NCI-H1092 (cell line): ENCODE data around the gene SORCS1.

Source experiments
- DNase-seq: peaks from one replicate; lab custom pipeline; 2025; lab: John Stamatoyannopoulos, UW

SORCS1 gene

DNA sequence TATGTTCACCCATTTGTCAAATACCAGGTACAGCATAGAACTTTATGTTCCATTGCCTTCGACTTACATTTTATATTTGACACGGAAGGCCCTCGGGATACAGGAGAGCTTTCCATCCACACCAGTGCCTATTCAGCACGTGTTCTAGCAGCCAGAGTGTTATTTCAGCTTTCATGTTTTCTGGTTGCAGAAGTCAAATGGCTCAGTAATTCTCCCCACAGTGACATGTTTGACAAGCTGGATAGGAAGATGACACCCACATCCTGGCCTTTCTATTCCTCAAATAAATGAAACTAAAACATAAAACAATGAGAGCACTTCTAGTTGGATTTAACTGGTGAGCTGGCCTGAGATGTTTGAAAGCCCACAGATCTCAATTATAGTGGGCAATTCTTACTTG lies 173.4 kb downstream of the SORCS1 start:
- DNase-seq = no peak

DNA sequence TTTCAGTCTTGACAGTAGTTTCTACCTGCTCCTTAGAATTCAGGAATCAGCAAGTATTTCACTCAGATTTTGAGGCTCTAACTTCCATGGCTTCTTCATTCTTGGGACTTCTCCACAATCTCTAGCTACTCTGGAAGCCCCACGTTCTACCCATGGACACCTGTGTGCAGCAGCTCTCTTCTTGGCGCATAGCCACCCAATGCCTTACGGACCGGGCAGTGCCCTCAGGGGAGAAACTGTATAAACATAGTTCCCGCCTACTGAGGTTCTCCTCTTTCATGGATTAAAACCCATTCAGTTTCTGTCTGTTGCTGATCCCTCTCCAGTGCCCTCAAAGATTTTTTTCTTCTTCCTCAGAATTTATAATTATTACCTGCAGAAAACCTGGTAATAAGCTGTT lies 177.1 kb downstream of the SORCS1 start:
- DNase-seq = no peak

DNA sequence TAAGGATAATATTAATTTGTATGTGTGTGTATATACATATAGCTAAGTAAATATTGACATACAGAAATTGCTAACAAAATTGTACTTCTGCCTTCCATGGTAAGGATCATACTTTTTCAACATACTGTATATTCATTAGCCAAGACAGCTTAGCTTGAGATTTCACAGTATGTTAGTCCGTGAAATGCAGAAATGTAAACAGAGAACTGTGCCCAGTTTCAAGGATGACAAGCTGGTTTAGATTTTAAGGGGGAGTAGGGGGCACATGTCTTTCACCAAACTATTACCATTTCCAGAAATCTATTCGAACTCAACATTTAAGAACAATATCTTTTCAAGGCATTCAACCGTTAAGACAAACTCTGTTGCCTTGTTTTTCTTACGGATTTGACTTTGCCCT lies 182.2 kb downstream of the SORCS1 start:
- no peak for DNase-seq

DNA sequence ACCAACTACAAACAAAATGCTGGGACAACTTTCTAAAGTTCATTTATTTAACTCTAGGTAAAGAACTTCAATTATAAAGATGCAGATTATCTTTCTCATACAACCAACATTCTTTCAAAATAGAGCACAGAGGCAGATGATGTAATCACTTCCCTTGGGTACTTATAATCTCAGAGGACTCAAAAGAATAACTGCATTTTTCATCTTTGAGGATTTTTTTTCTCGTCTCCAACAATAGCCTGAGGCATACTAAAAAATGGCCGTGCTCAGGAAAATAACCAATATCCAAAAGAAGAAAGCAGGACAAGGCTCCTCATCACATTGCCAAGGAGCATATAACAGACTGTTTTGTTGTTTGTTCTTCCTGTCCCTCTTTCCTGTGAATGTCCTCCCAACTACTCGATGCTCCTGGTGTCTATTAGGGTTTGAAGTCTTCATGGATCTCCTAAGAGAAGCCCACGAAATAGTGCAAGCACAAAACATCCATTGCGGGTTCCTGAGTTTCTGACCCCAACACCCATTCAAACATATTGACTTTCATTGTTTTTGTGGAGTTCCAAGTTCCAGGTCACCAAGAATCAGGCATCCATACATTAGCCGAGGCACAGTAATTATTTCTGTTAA lies 182.9 kb downstream of the SORCS1 start:
- no peak for DNase-seq

DNA sequence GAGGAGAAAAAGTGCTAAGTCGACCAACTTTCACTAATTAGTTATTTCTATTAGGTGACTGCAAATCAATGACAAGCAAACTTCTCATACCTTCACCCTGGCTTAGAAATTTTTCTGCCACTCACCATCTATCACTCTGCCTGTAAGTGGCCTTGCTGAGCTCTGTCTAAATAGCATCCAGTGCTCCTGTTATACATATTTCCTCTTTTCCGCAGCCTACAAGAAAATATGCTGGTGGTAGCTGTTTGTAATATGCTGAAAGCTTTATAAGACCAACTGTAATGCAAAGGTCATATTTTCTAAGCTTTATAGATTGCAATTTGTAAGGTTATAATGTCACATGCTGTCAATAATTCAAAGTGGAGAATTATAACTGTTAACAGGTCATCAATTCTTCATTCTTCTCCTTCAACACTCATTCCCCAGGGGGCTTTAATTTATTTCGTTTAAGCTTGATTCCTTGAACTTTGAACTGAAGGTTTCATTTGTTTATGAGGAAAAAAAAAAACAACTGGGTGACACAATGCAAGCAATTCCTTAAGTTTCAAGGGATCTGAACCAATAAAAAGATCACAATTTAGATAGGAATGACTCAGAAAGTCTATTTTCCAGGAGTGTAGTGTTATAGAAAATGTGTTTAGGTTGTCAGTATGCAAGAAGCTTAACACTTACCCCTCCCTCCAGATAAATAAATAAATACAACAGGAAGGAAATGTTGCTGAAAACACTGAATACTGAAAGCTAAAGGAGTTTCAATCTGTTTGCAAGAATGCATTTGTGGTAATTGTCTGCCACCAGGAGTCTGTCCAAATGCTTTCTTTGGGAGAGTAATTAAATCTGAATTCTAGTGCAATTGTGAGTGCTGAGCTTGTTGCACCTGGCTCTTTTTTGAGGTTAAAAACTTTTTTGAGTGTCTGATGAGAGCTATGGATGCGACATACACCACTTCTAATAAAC lies 183.7 kb downstream of the SORCS1 start:
- no peak for DNase-seq

DNA sequence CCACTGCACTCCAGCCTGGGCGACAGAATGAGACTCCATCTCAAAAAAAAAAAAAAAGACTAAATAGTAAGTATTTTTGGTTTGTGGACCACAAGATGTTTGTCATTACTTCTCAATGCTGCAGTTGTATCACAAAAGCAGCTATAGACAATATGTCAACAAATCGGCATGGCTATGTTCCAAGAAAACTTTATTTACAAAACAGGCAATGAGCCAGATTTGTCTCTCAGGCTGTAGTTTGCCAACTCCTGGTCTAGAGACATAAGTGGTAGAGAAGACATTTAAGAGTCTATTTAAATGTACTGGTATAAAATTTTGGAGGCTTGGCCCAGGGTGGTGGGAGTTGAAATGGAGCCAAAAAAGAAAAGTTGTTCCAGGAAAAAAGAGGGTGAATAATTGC lies 185.8 kb downstream of the SORCS1 start:
- DNase-seq = no peak

DNA sequence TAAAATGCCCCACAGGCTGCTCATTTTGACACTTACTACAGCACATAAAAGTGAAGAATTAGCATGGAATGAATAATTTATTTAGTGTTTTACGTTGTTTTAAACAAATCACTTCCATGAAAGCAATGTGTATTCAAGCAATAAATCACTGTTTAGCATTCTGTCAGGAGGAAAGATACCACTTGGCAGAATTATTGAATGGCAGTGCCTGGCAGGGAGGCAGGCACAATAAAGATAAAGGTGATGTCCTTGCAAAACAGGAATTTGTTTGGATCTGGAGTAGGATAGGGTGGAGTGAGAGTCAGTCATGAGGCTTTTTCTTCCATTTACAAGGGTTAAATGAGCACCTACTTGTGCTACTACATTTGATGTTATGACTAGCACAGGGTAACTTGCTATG lies 190.8 kb downstream of the SORCS1 start:
- no peak for DNase-seq

DNA sequence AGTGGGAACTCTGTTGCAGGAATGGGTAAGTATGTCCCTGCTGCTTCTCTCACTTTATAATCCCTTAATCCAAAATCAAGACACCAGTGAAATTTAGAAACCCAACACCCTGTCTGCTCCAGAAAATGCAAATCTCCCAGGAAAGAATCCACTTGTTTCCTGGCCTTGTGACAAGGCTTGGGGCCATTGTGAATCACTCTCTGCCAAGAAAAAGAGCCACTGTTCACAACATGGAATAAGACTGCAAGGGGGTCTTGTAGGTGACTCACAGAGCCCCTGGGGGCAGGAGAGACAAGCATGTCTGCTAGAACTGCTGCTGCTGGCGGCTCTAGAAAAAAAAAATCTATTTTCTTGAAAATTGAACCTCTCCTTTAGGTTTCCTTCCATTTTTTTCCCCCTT lies 191.2 kb downstream of the SORCS1 start:
- DNase-seq = no peak

DNA sequence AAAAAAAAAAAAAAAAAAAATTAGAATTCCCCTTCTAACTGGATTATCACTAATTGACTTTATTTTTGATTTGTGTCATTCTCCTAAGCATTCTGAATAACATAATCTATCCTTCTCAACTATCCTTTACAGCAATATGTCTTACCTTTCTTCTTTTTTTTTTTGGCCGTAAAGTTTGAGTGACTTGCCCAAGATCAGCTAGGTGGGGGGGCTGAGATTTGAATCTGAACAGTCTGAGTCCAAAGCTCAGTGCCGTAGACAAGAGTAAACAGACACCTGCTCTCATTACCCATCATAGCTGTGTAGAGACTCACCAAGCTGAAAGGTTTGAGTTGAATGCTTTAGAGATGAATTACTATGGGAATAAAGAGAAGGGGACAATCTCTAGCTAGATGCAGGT lies 192.1 kb downstream of the SORCS1 start:
- no peak for DNase-seq

DNA sequence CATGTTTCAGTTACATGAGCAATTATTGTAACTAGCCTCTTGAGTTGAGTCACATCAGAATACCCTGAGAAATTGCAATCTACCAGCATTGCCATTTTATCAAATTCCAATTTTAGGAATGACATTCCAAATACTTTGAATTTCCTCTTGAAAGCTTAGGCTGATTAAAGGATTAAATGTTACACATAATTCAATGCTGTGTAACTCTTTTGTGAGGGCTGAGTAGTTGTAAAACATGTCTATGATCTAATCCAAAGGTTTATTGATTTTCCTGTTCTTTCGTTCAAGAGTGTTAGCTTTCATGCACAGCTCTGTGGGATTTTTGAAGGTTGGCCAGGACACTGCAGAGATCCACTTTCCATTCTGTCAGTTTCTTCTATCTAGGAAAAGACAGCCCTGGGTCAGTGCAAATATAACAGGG lies 193.1 kb downstream of the SORCS1 start:
- DNase-seq = no peak

DNA sequence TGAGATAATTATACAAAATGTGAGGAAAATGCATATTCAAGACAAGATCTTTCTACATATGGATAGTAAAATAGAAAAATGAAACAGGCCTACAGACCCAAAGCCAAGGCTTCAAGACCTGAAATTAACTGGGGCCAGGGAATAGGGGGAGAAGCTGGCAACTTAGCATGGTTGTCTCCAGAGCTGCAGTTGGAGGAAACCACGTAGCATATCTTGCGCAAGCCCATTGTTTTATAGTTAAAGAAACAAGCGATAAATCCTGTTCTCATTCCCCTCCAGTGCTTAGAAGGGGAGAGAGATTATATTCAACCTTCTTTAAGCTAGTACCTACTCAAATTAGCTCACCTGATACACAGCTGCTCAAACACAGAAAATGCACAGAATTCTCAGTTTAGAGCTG lies 197.1 kb downstream of the SORCS1 start:
- DNase-seq = no peak

DNA sequence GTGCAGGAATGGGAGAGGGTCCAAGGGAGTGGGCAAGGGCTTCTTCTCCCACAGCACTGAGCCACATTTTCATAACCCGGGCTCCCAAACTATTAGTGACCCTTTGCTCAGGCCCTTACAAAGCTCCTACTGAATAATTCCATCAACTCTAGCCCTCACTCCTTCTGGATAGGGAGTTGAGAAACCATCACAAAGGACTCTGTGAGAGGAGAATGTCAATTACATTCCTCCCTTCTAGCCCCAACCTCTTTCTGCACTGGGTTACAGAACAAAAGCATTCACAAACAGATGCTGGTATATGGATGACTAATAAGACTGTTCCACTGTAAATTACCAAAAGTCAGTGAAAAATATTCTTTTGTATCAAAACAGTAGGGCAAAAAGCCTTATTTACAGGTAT lies 203.7 kb downstream of the SORCS1 start:
- no peak for DNase-seq

DNA sequence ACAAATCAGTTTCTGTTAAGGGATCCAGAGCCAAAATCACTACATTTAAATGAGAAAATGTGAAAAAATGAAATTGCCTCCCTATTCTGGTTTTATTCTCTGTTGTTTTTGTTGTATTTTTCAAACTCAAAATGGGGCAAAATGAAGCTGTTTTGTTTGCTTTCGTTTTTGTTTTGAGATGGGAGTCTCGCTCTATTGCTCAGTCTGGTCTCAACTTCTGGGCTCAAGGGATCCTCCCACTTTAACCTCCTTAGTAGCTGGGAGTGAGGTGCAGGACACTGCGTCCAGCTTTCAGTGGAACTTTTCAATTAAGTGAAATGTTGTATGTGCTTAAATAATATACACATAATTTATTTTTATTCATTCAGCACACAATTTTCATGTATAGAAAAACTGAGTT lies 205.0 kb downstream of the SORCS1 start:
- DNase-seq = no peak

DNA sequence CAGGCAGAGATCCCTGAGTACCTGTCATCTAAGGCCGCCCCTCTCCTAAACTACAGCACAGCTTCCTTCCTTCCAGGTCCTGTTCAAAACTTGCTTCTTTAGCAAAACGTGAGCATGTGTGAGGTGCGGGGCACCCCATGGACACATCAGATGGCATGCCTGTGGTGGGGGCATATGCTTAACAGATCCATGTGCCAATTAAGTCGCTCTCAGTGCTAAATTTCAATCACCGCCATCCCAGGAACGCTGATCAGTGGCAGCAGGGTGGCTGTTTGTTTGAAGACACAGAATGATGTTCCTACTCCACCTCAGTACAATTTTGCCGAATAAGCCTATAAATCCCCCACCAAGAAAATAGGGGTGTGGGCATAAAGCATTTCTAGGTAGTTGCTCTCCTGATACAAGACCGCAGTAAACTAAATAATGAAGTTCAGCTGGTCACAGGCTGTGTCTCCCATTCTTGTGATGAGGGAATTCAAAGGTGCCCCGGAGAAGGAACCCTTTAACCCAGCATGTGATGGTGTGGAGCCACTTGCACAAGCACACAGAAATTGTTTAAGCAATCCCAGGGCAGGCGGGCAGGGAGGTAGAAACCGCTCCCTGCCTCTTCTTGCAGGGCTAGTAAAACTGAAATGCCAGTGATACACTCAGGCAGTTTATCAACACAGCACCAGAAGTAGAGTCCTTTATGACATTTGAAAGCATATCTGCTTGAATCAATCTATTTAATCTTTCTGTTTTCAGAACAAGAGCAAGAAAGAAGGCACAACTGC lies 205.7 kb downstream of the SORCS1 start:
- no peak for DNase-seq

DNA sequence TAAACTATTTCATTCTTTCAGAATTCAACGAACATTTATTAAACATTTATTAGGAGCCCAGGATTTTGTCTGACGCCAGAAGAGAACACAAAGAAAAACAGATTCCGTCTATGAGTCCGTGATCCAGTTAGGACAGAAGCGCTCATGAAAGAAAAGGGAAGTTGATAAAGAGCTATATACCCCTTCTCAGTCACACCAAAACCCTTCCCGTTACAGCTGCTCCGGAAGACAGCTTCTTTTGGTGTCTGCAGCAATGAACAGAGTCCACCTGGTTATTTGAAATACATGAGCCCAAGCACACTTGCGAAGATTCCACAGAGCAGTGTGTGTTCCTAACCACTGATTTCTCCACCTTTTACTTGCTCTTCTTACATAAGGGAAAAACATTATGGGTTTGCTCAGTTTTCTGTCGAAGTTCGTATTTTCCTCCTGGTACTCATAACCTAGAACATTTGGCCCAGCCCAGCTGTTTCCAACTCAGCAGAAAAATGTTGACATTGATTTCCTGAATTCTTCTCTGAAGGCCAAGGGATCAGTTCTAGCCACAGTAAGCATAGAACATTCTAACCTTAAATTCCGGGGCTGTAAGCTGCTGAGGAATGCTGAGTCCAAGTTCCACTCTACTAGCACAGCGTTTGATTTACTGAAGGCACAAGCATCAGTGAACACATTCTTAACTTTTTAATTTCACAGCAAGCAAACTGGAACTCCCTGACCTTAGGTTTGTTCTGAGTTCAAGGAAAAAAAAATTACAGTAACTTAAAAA lies 206.5 kb downstream of the SORCS1 start:
- DNase-seq = no peak

DNA sequence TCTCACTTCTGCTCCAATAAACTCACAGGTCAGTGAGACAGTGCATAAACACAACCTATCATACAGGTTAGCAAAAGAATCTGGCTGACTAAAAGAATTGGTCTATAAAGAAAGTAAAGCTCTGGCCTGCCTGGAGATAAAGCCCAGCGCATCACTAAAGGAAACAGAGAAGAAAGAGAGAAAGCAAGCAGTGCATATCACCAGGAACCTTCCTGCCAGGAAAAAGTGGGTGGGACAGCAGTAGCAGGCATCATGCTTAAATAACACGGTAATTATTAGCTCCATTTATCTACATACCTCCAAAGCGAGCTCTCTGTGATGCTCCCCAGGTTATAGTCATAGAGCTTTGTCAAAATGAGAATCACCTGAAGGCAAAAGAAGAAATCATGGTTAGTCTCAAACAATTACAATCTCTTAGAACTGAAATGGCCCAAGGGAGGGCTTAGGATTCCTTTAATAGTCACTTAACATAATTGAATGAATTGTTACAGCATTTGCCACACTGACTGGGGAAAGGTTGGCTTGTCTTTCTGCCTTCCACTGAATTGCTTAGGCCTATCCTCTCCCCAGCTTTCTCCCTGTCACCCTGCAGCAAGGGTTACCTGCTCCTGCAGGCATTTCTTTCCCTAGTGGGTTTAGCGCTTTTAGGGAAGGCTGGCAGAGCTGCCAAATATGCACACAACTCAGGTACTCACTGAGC lies 208.1 kb downstream of the SORCS1 start:
- no peak for DNase-seq

DNA sequence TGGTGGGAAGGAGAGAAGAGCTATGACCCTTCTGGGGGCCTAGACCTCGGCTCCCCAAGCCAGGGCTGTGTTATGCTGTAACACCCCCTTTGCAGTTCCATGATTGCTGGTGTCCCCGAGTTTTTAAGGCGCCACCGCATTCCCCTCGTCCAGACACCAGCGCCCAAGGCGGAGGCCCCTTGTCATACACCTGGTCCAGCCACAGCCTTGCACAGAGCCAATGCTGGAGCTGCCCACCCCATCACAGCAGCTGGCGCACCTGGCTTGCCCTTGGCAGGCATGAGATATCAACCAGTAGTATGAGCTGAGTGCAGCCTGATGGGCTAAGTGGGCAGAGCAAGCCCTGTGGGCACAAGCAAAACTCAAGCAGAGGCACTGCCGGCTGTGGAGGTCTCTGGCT lies 209.4 kb downstream of the SORCS1 start:
- DNase-seq = no peak

DNA sequence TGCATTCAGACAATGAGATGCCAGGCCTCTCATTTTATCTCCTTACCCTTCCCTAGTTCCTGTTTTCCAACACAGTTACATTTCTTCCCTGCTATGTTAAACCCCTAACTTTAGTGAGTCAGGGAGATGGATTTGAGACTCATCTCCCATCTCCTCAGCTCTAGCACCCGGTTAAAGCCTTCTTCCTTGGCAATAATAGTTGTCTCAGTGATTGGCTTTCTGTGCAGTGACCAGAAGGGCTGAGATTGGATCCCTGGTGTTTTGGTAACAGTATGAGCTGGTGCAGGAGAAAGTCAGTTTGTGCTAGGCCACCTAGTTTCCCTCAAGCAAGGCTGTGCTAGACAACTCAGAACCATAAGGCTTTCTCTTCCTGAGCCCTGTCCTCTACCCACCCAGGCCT lies 212.5 kb downstream of the SORCS1 start:
- DNase-seq = no peak

DNA sequence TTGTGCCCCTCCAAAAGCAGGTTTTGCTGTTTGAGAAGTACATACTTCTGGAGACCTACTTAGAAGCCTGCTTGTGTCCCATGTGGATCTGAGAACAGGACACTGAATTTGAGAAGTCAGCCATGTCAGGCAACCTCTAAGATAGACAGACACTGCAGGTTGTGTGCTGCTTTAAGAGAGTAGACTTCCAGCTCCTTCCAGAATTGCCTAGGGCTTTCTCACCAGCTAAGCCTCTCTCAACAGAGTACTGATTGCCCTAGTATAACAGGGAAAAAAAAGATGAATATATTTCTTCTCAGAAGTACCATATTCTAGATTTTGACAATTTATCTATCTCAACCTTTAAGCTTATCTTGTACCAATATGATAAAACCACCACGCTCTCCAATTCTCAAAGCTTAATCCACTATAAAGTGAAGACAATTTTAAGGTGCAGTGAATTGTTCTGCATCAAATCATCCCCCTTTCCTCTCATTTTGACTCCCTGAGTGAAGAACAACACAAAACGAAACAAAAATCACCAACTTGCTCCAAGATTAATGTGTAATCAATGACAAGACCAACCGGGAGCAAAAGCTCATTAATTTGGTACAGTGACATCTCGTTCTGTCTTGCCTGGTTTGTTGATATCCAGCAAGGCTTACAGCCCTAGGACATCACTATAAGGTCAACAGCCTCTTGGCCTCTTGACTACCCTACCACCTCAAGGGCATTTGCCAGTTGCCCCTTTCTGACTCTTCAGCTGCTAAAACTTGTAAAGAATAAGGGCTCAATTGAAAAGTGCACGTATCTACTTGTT lies 214.6 kb downstream of the SORCS1 start:
- DNase-seq = no peak

DNA sequence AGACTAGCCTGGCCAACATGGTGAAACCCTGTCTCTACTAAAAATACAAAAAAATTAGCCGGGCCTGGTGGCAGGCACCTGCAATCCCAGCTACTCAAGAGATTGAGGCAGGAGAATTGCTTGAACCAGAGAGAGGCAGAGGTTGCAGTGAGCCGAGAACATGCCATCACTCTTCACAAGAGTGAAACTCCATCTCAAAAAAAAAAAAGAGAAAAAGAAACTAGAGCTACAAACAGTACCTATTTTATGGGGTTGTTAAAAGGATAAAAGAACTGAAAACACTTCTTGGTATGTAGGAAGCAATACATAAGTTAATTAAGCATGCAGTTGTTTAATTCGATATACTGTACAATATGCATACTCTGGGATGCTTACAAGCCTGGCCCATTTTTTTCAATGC lies 216.9 kb downstream of the SORCS1 start:
- no peak for DNase-seq
